ENCODE results near the gene YDJC. TPM values are rescaled to one million over a fixed set of nuclear protein-coding genes. Genes with fewer than 3 reads are reported as not detected.

YDJC gene
- total RNA-seq, 4 donors from 2014 or later: 10.9 to 42.5 (median 16.0) TPM

- no peaks in the 10 kb centered on the region for H3K36me3 ChIP-seq
- DNase-seq: no peak
- peak overlapping the region; percentile 73 to 74 for H3K4me3 ChIP-seq
- TF ChIP-seq CTCF (IDR thresholded peaks at IDR 0.05) (peak in 3 of 4 experiments; percentile 22 to 36 (median 35)), POLR2A (IDR thresholded peaks at IDR 0.05) (no peak)
- peaks cover 0 to 8% of the 10 kb centered on the region in 2 donors for H3K4me1 ChIP-seq
- H3K27me3 ChIP-seq: no peaks in the 10 kb centered on the region
- H3K27ac ChIP-seq: peak overlapping the region in 1 of 2 donors; percentile 65
- H3K9me3 ChIP-seq: no peaks in the 10 kb centered on the region
- intact Hi-C loops (cut with DNase I; ENCODE audit: low total_unique reads): no loop called here
These were observed 13.0 kb upstream of the YDJC start for GRCh38 chr22:21642584-21643448.

DNA sequence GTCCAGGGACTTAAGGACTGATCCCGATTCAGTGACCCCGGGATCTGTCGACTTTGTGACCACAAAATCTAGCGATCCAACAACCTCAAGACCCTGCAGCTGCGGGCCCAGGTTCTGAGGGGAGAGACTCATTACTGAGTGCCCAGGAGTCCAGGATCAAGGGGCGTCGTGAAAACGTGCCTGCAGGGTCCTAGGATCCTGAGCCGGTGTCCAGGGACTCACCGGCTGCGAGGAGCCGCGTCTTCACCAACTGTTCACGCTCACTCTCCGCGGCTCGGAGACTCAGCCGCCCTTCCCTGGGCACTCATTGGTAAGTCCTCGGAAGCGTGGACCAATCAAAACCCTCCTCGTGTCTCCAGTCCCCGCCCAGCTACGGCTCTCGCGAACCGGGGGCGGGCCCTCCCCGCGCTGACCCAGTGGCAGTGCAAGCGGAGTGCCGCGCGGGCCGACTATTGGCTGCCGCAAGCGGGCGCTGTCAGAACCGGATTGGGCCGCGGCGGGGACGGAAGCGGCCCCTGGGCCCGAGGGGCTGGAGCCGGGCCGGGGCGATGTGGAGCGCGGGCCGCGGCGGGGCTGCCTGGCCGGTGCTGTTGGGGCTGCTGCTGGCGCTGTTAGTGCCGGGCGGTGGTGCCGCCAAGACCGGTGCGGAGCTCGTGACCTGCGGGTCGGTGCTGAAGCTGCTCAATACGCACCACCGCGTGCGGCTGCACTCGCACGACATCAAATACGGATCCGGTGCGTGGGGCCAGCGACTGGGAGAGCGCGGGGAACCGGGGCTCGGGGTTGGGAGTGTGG, 12.2 kb upstream of the YDJC start, which contains the start of gene SDF2L1:
SDF2L1 (plus strand) TSS at position 514 of the 795 bp plus-strand sequence; CDS start at position 549, 35 bp downstream.
- intact Hi-C loops (cut with DNase I; ENCODE audit: low total_unique reads): no loop called here
- DNase-seq: peak; percentile 98
- Histone ChIP-seq H3K4me3 (peak within 1 kb of the TSS; percentile 73 to 74), H3K4me1 (peaks cover 0 to 8% of the 10 kb centered on the region in 2 donors), H3K9me3 (no peaks in the 10 kb centered on the region), H3K27ac (peak within 1 kb of the TSS in 1 of 2 donors; percentile 65), H3K36me3 (no peaks in the 10 kb centered on the region), H3K27me3 (no peaks in the 10 kb centered on the region)
- TF ChIP-seq POLR2A (IDR thresholded peaks at IDR 0.05) (peak in 1 of 2 donors; percentile 60), CTCF (IDR thresholded peaks at IDR 0.05) (peak in 3 of 4 experiments; percentile 17 to 54 (median 24))

DNA sequence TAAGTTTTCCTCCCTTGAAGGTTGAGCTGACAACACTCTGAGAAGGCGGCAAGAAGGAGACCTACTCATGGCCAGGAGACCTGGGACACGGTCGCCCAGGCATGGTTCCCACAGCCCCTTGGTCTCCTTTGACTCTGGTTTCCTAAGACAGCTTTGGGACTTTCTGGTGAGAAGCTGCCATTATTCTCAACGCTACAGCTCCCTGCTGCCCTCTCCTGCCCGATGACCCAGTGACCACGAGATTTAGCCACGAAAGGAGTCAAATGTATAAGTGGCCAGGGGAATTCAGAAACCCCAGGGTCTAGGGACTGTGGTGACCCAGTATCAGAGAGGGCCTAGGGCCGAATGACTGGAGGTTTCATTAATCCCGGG, 11.6 kb upstream of the YDJC start:
- H3K9me3 ChIP-seq: no peaks in the 10 kb centered on the region
- intact Hi-C loops (cut with DNase I; ENCODE audit: low total_unique reads): no loop called here
- TF ChIP-seq POLR2A (IDR thresholded peaks at IDR 0.05): no peak
- peak in 2 of 4 experiments; percentile 7 to 51 for TF ChIP-seq CTCF (IDR thresholded peaks at IDR 0.05)
- peak overlapping the region; percentile 24 to 39 for H3K4me3 ChIP-seq
- DNase-seq: no peak
- peak overlapping the region in 1 of 2 donors; percentile 62 for H3K27ac ChIP-seq
- H3K36me3 ChIP-seq: no peaks in the 10 kb centered on the region
- H3K27me3 ChIP-seq: no peaks in the 10 kb centered on the region
- peaks cover 0 to 8% of the 10 kb centered on the region in 2 donors for H3K4me1 ChIP-seq

- TF ChIP-seq POLR2A (IDR thresholded peaks at IDR 0.05) (no peak), CTCF (IDR thresholded peaks at IDR 0.05) (no peak)
- peaks cover 0 to 8% of the 10 kb centered on the region in 2 donors for H3K4me1 ChIP-seq
- intact Hi-C loops (cut with DNase I; ENCODE audit: low total_unique reads): no loop called here
- no peak overlapping the region for H3K27ac ChIP-seq
- no peaks in the 10 kb centered on the region for H3K9me3 ChIP-seq
- H3K4me3 ChIP-seq: no peak overlapping the region
- H3K36me3 ChIP-seq: no peaks in the 10 kb centered on the region
- no peaks in the 10 kb centered on the region for H3K27me3 ChIP-seq
- DNase-seq: no peak
These were observed 11.0 kb upstream of the YDJC start for GRCh38 chr22:21640810-21641209.

Measured in uterus (tissue), 4 donors.